ENCODE data around the gene PPCDC. TPM values are rescaled to one million over a fixed set of nuclear protein-coding genes. Genes with fewer than 3 reads are reported as not detected.

PPCDC gene
- total and polyA plus RNA-seq, 4 donors = 12.8 to 23.8 (median 20.8) TPM

DNA sequence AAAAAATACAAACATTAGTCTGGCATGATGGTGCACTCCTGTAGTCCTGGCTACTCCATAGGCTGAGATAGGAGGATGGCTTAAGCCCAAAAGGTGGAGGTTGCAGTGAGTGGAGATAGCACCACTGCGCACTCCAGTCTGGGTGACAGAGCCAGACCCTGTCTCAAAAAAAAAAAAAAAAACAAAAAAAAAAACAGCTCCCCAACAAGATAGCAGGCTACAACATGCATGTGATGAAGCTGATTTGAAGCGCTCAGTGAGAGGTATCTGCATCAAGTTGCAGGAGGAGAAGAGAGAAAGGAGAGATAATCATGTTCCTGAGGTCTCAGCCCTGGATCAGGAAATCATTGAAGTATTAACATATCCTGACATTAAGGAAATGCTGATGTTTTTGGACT lies 608 bp upstream of the PPCDC start:
- Histone ChIP-seq H3K27ac (ENCODE audit: low read depth in 1 of 2, low read length in 1 of 2) (no peak overlapping the region), H3K4me1 (ENCODE audit: control insufficient read depth in 5 of 5, insufficient read depth in 5 of 5, low read length in 5 of 5) (peaks cover 0 to 8% (median 0%) of the 10 kb centered on the region in 5 donors), H3K9ac (ENCODE audit: insufficient read depth in 1 of 2, low read length in 2 of 2) (no peak overlapping the region), H3K27me3 (ENCODE audit: control insufficient read depth in 3 of 3, insufficient read depth in 3 of 3, low read length in 2 of 3) (no peaks in the 10 kb centered on the region), H3K4me3 (no peak overlapping the region), H3K36me3 (ENCODE audit: control insufficient read depth in 4 of 4, insufficient read depth in 4 of 4, low read length in 4 of 4) (peaks cover 0 to 1% (median 0%) of the 10 kb centered on the region in 4 donors), H3K9me3 (ENCODE audit: control insufficient read depth in 4 of 4, insufficient read depth in 3 of 4, low read length in 3 of 4) (no peaks in the 10 kb centered on the region)
- DNase-seq = no peak
- TF ChIP-seq, protein P1, sequence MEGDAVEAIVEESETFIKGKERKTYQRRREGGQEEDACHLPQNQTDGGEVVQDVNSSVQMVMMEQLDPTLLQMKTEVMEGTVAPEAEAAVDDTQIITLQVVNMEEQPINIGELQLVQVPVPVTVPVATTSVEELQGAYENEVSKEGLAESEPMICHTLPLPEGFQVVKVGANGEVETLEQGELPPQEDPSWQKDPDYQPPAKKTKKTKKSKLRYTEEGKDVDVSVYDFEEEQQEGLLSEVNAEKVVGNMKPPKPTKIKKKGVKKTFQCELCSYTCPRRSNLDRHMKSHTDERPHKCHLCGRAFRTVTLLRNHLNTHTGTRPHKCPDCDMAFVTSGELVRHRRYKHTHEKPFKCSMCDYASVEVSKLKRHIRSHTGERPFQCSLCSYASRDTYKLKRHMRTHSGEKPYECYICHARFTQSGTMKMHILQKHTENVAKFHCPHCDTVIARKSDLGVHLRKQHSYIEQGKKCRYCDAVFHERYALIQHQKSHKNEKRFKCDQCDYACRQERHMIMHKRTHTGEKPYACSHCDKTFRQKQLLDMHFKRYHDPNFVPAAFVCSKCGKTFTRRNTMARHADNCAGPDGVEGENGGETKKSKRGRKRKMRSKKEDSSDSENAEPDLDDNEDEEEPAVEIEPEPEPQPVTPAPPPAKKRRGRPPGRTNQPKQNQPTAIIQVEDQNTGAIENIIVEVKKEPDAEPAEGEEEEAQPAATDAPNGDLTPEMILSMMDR (IDR thresholded peaks at IDR 0.05; ENCODE audit: control extremely low read depth, extremely low read depth) = no peak
- ATAC-seq (ENCODE audit: insufficient read depth, low FRiP score) = no peak
- 92 to 100% methylated on average over 2 of the region's 2 CpGs for WGBS, 2 donors

DNA sequence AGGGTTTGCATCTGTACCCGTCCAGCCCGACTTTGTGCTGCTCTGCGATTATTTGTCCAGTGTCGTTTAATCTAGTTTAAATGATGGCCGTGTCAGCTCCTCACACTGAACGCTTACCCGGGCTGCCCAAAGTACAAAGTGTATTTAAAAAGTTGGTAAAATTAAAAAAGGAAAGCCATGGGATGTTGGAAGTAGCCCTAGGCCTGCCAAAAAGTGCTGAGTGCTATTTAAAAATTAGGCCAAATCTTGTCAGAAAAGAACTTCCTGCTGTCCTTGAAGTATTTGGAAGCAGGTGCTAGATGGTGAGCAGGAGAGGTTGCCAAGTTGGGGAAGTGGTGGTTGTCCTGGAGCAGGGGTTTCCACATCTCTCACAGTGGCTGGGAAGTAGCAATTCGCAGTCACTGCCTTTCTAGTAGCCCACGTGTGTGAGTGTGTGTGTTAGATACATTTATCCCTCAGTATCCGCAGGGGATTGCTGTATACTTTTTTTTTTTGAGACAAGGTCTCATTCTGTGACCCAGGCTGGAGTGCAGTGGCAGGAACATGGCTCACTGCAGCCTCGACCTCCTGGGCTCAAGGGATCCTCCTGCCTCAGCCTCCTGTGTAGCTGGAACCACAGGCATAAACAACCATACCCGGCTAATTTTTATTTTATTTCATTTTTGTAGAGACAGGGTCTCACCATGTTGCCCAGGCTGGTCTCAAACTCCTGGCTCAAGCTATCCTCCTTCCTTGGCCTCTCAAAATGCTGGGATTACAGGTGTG lies 664 bp downstream of the PPCDC start:
- ATAC-seq (ENCODE audit: insufficient read depth, low FRiP score) (peak; percentile 20), DNase-seq (peak; percentile 34 to 56 (median 41))
- H3K36me3 ChIP-seq (ENCODE audit: control insufficient read depth in 4 of 4, insufficient read depth in 4 of 4, low read length in 4 of 4) = peaks cover 0 to 1% (median 0%) of the 10 kb centered on the region in 4 donors
- H3K27me3 ChIP-seq (ENCODE audit: control insufficient read depth in 3 of 3, insufficient read depth in 3 of 3, low read length in 2 of 3) = no peaks in the 10 kb centered on the region
- no peaks in the 10 kb centered on the region for H3K9me3 ChIP-seq (ENCODE audit: control insufficient read depth in 4 of 4, insufficient read depth in 3 of 4, low read length in 3 of 4)
- WGBS, 2 donors = 9 to 10% methylated on average over 12 of the region's 12 CpGs
- TF ChIP-seq, protein P1 (IDR thresholded peaks at IDR 0.05; ENCODE audit: control extremely low read depth, extremely low read depth) = no peak
- H3K4me3 ChIP-seq = peak overlapping the region; percentile 87
- peak overlapping the region; percentile 88 to 91 for H3K9ac ChIP-seq (ENCODE audit: insufficient read depth in 1 of 2, low read length in 2 of 2)
- H3K4me1 ChIP-seq (ENCODE audit: control insufficient read depth in 5 of 5, insufficient read depth in 5 of 5, low read length in 5 of 5) = peaks cover 0 to 8% (median 0%) of the 10 kb centered on the region in 5 donors
- H3K27ac ChIP-seq (ENCODE audit: low read depth in 1 of 2, low read length in 1 of 2) = peak overlapping the region; percentile 95 to 97

DNA sequence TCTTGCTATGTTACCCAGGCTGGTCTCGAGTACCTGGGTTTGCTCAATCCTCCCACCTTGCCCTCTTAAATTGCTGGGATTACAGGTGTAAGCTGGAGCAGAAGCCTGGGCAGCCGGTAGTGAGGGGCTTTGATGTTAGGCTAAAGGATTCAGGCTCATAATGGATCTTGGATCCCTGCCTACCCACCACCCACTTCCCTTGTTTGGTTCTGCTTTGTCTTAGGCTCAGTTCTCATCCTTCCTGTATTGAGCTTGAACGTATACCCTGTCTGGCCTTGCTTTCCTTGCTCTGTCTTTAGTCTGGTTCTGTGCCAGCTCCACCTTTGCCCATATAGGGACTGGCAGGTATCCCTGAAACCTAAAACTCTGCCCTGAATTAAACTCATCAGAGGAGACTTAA lies 1.7 kb downstream of the PPCDC start:
- Histone ChIP-seq H3K4me1 (ENCODE audit: control insufficient read depth in 5 of 5, insufficient read depth in 5 of 5, low read length in 5 of 5) (peaks cover 0 to 18% (median 5%) of the 10 kb centered on the region in 5 donors), H3K27ac (ENCODE audit: low read depth in 1 of 2, low read length in 1 of 2) (no peak overlapping the region), H3K9me3 (ENCODE audit: control insufficient read depth in 4 of 4, insufficient read depth in 3 of 4, low read length in 3 of 4) (no peaks in the 10 kb centered on the region), H3K9ac (ENCODE audit: insufficient read depth in 1 of 2, low read length in 2 of 2) (no peak overlapping the region), H3K36me3 (ENCODE audit: control insufficient read depth in 4 of 4, insufficient read depth in 4 of 4, low read length in 4 of 4) (peaks cover 0 to 1% (median 0%) of the 10 kb centered on the region in 4 donors), H3K4me3 (no peak overlapping the region), H3K27me3 (ENCODE audit: control insufficient read depth in 3 of 3, insufficient read depth in 3 of 3, low read length in 2 of 3) (no peaks in the 10 kb centered on the region)
- DNase-seq (no peak), ATAC-seq (ENCODE audit: insufficient read depth, low FRiP score) (no peak)
- TF ChIP-seq, protein P1 (IDR thresholded peaks at IDR 0.05; ENCODE audit: control extremely low read depth, extremely low read depth) = no peak
- WGBS, 2 donors = 16 to 46% methylated on average over 3 of the region's 3 CpGs

All from lung (tissue), 12 donors.